HepG2 (cell line): ENCODE results near the gene GHRHR. TPM values are rescaled to one million over a fixed set of nuclear protein-coding genes. Genes with fewer than 3 reads are reported as not detected.

ENCODE experiments used
- ATAC-seq: fragments of 200-7000 bp; cut with Tn5 transposase; 3 replicates; pipeline ENCODE4 v1.9.1; 2020; ENCODE audit warnings: mild to moderate bottlenecking, moderate library complexity
- BruUV-seq: library from RNA; stranded (reverse); fragments of 400-500 nt; replicated peaks from 2 replicates; lab custom pipeline; 2021; lab: Mats Ljungman, UMichigan
- CTCF ChIA-PET: fragments of 300-600 bp; formaldehyde crosslinking; extraction: SDS; loops from one replicate; lab custom pipeline; 2021; ENCODE audit warnings: low total read pairs, inconsistent platforms, low intra/inter-chr PET ratio; lab: Yijun Ruan, JAX
- POLR2A ChIA-PET: fragments of 350-600 bp; sonication (Branson Sonifier 250); formaldehyde crosslinking; loops from one replicate; lab custom pipeline; 2020; ENCODE audit warnings: antibody characterized with exemption, inconsistent platforms; lab: Yijun Ruan, JAX
- DNase-seq: peaks from one replicate; pipeline ENCODE4 v3.0.0-alpha.2; 2015; ENCODE audit warnings: low spot score
- FAIRE-seq: peaks from 3 replicates; lab custom pipeline; 2011; peaks lifted over from hg19 to GRCh38; lab: Jason Lieb, UNC
- H2AFZ ChIP-seq: one replicate; pipeline ENCODE4 v1.6.1; 2011; ENCODE audit warnings: low read length, inconsistent platforms
- H3K27ac ChIP-seq: fragments of 300-600 bp; 3 replicates; pipeline ENCODE4 v1.8.0; 2011; ENCODE audit warnings: mixed run types, mild to moderate bottlenecking, mixed read lengths, low read length, inconsistent platforms; ENCODE audit not compliant: insufficient read depth; ENCODE audit errors: extremely low read length
- H3K27me3 ChIP-seq, 2 experiments: fragments of 200-600 bp in 1 of 2; 2 replicates in 1 of 2; 3 replicates in 1 of 2; pipeline versions ENCODE4 v1.6.0 to v1.8.0; 2011; ENCODE audit warnings: low read length in 2 of 2, mild to moderate bottlenecking in 2 of 2, moderate library complexity in 2 of 2, inconsistent platforms in 1 of 2; ENCODE audit not compliant: insufficient read depth in 2 of 2, control insufficient read depth in 1 of 2
- H3K36me3 ChIP-seq, 2 experiments: fragments of 200-600 bp in 1 of 2; replicated peaks in 1 of 2; 2 replicates in 1 of 2; 3 replicates in 1 of 2; pipeline versions ENCODE4 v1.5.1 to v1.8.0; 2011; ENCODE audit warnings: low read length in 2 of 2, inconsistent platforms in 1 of 2; ENCODE audit not compliant: insufficient read depth in 2 of 2, control insufficient read depth in 1 of 2
- H3K4me1 ChIP-seq: 2 replicates; pipeline ENCODE4 v1.5.1; 2012; ENCODE audit warnings: low read length, inconsistent platforms; ENCODE audit not compliant: insufficient read depth
- H3K4me2 ChIP-seq: 2 replicates; pipeline ENCODE4 v1.6.0; 2011; ENCODE audit warnings: low read depth, low read length, inconsistent platforms
- H3K4me3 ChIP-seq, 3 experiments: fragments of 200-600 bp in 1 of 3; sonication (generic), shearing (Covaris generic) in 1 of 3; replicated peaks in 1 of 3; 2 replicates each; pipeline ENCODE4 v1.5.1; 2011 to 2016; ENCODE audit warnings: low read length in 3 of 3, inconsistent platforms in 2 of 3, low read depth in 2 of 3, mild to moderate bottlenecking in 2 of 3, control low read depth in 1 of 3, mixed read lengths in 1 of 3; ENCODE audit not compliant: insufficient read depth in 1 of 3
- H3K79me2 ChIP-seq: one replicate; pipeline ENCODE4 v1.6.1; 2011; ENCODE audit warnings: low read length, inconsistent platforms; ENCODE audit not compliant: insufficient read depth
- H3K9ac ChIP-seq: 2 replicates; pipeline ENCODE4 v1.6.0; 2011; ENCODE audit warnings: mild to moderate bottlenecking, low read depth, low read length, inconsistent platforms; ENCODE audit not compliant: insufficient read depth
- H3K9me3 ChIP-seq: 2 replicates; pipeline ENCODE4 v1.5.1; 2012; ENCODE audit warnings: mild to moderate bottlenecking, low read length
- H4K20me1 ChIP-seq: 2 replicates; pipeline ENCODE4 v1.6.0; 2011; ENCODE audit warnings: inconsistent platforms, mild to moderate bottlenecking, low read length, moderate library complexity; ENCODE audit not compliant: insufficient read depth
- FOXO4 ChIP-seq: sonication (generic); formaldehyde crosslinking; conservative IDR thresholded peaks from 2 replicates; pipeline ENCODE4 v1.8.1; 2023; ENCODE audit warnings: missing genetic modification reagents
- HOXA7 ChIP-seq: sonication (generic); formaldehyde crosslinking; IDR thresholded peaks from 2 replicates; pipeline ENCODE4 v1.8.1; 2022; ENCODE audit warnings: mild to moderate bottlenecking, missing genetic modification reagents, moderate library complexity
- IKZF5 ChIP-seq: IDR thresholded peaks from 2 replicates; pipeline ENCODE4 v1.6.1; 2018; ENCODE audit warnings: missing genetic modification reagents, mild to moderate bottlenecking, missing compliant biosample characterization
- XBP1 ChIP-seq: sonication (generic); formaldehyde crosslinking; IDR thresholded peaks from 2 replicates; pipeline ENCODE4 v1.5.0; 2020; ENCODE audit warnings: missing genetic modification reagents
- YY1 ChIP-seq: IDR thresholded peaks from 2 replicates; pipeline ENCODE4 v1.6.1; 2011; ENCODE audit warnings: low read length, low read depth, moderate library complexity, mild to moderate bottlenecking; ENCODE audit not compliant: insufficient read depth, insufficient replicate concordance
- ZNF431 ChIP-seq: sonication (generic); formaldehyde crosslinking; IDR thresholded peaks from 2 replicates; pipeline ENCODE4 v1.9.0; 2022; ENCODE audit warnings: missing genetic modification reagents, low read depth, mild to moderate bottlenecking, borderline replicate concordance
- ZNF567 ChIP-seq: sonication (generic); formaldehyde crosslinking; IDR thresholded peaks from 2 replicates; pipeline ENCODE4 v1.8.1; 2023; ENCODE audit warnings: mild to moderate bottlenecking, missing genetic modification reagents, borderline replicate concordance
- WGBS: methylation state at CpG from one replicate; pipeline ENCODE4 v1.1.6; 2017; ENCODE audit warnings: low lambda C conversion rate; 5-methylcytosine and 5-hydroxymethylcytosine counted together
- in situ Hi-C: cut with HindIII; loops from 2 replicates; pipeline ENCODE4 v1.10.0; 2017; ENCODE audit warnings: low pct_unique_long_range_greater_than_20kb; ENCODE audit not compliant: extremely low pct_ligation_motif_present
- intact Hi-C: fragments of 100-400 bp; cut with micrococcal nuclease; formaldehyde crosslinking; loops from one replicate; pipeline ENCODE4 v1.10.0; 2022; ENCODE audit not compliant: unreplicated experiment
- polyA plus RNA-seq, 8 experiments: library from polyadenylated mRNA; depleted of rRNA in 3 of 8; stranded (reverse) in 7 of 8; unstranded in 1 of 8; fragments of >200 nt; fragmentation: Illumina TruSeq in 4 of 8; extraction: Trizol in 4 of 8; gene quantifications; 2 replicates each; pipeline versions ENCODE4 v1.2.1 to v1.2.3, GENCODE V29; 2011 to 2016; ENCODE audit warnings: low read depth in 4 of 8, missing spikeins in 1 of 8, mixed read lengths in 1 of 8; ENCODE audit not compliant: insufficient read depth in 1 of 8
- total RNA-seq, 5 experiments: library from RNA; depleted of rRNA; stranded (reverse); fragments of >200 nt; fragmentation: Illumina TruSeq; extraction: Trizol; gene quantifications; 2 replicates each; pipeline ENCODE4 v1.2.3, GENCODE V29; 2016; ENCODE audit warnings: low read depth in 1 of 5

GHRHR gene
- total and polyA plus RNA-seq, 2 of the 13 experiments (the other 11 are each of a cell fraction or from before 2014, with no cell fraction given): not detected

- Histone ChIP-seq H3K27ac (no peak overlapping the region), H3K4me3 (no peak overlapping the region), H3K4me1 (no peaks in the 10 kb centered on the region), H3K9me3 (no peaks in the 10 kb centered on the region), H4K20me1 (no peaks in the 10 kb centered on the region), H3K4me2 (no peak overlapping the region), H3K27me3 (no peaks in the 10 kb centered on the region), H3K79me2 (no peaks in the 10 kb centered on the region), H3K36me3 (no peaks in the 10 kb centered on the region), H3K9ac (no peak overlapping the region), H2AFZ (no peak overlapping the region)
- no peak for FAIRE-seq
- in situ Hi-C loops (no loop called here), intact Hi-C loops (no loop called here)
- DNase-seq: no peak
- 47% methylated on average over 2 of the region's 2 CpGs for WGBS
- no TSS peak for BruUV-seq
- ChIA-PET CTCF (no interaction called here), POLR2A (no interaction called here)
- no peak for ATAC-seq
- TF ChIP-seq ZNF431 (CRISPR knock-in tag): no peak
- TF ChIP-seq IKZF5 (CRISPR knock-in tag): no peak
- no peak for TF ChIP-seq YY1
- TF ChIP-seq HOXA7 (CRISPR knock-in tag): no peak
- TF ChIP-seq ZNF567 (CRISPR knock-in tag): no peak
- no peak for TF ChIP-seq FOXO4
- no peak for TF ChIP-seq XBP1 (CRISPR knock-in tag)
Measured at GRCh38 chr7:30968294-30968693, 4.5 kb downstream of the GHRHR start.
